PC-3 (cell line): Measurements from ENCODE around the gene NXPE4. TPM values are rescaled to one million over a fixed set of nuclear protein-coding genes. Genes with fewer than 3 reads are reported as not detected.
"Not testable (repeated sequence)": the region's sequence is repeated elsewhere in the genome, so short reads cannot be mapped to it uniquely, and the experiment has no call there.

Experiments
- ATAC-seq: fragments of 200-7000 bp; cut with Tn5 transposase; 2 replicates; pipeline ENCODE4 v1.9.1; 2020; ENCODE audit warnings: mild to moderate bottlenecking, moderate library complexity
- BruUV-seq: library from RNA; stranded (reverse); fragments of 400-500 nt; replicated peaks from 2 replicates; lab custom pipeline; 2021; lab: Mats Ljungman, UMichigan
- CTCF ChIA-PET: fragments of 300-600 bp; sonication (Branson Sonifier 250); formaldehyde crosslinking; loops from one replicate; lab custom pipeline; 2022; ENCODE audit warnings: antibody characterized with exemption; lab: Charles Lee
- POLR2A ChIA-PET: fragments of 300-600 bp; sonication (Branson Sonifier 250); formaldehyde crosslinking; loops from one replicate; lab custom pipeline; 2022; ENCODE audit warnings: antibody characterized with exemption; ENCODE audit not compliant: unreplicated experiment; lab: Charles Lee
- DNase-seq: peaks from one replicate; pipeline ENCODE4 v3.0.0-alpha.2; 2015
- H2AFZ ChIP-seq: fragments of 300-600 bp; sonication (generic); 2 replicates; pipeline ENCODE4 v1.6.0; 2016; ENCODE audit warnings: antibody characterized with exemption, low read length
- H3F3A ChIP-seq: fragments of 300-600 bp; sonication (generic); one replicate; pipeline ENCODE4 v1.6.0; 2017; ENCODE audit warnings: antibody characterized with exemption, low read length, control low read depth, mild to moderate bottlenecking; ENCODE audit not compliant: unreplicated experiment
- H3K27ac ChIP-seq: fragments of 300-600 bp; sonication (generic); 2 replicates; pipeline ENCODE4 v1.5.1; 2016; ENCODE audit warnings: mild to moderate bottlenecking, low read length
- H3K27me3 ChIP-seq: fragments of 300-600 bp; sonication (generic); 2 replicates; pipeline ENCODE4 v1.6.1; 2016; ENCODE audit warnings: low read length, mixed read lengths
- H3K36me3 ChIP-seq: fragments of 300-600 bp; sonication (generic); 2 replicates; pipeline ENCODE4 v1.6.1; 2016; ENCODE audit warnings: low read depth, mixed run types, low read length, mixed read lengths
- H3K4me1 ChIP-seq: fragments of 300-600 bp; sonication (generic); 2 replicates; pipeline ENCODE4 v1.5.1; 2016; ENCODE audit warnings: low read length; ENCODE audit not compliant: insufficient read depth
- H3K4me2 ChIP-seq: fragments of 300-600 bp; sonication (generic); 2 replicates; pipeline ENCODE4 v1.6.0; 2016; ENCODE audit warnings: low read length
- H3K4me3 ChIP-seq: fragments of 300-600 bp; sonication (generic); 2 replicates; pipeline ENCODE4 v1.5.1; 2016; ENCODE audit warnings: mild to moderate bottlenecking, low read length, mixed read lengths
- H3K79me2 ChIP-seq: fragments of 300-600 bp; sonication (generic); 2 replicates; pipeline ENCODE4 v1.6.1; 2017; ENCODE audit warnings: low read length, mixed read lengths
- H3K9ac ChIP-seq: fragments of 300-600 bp; sonication (generic); 2 replicates; pipeline ENCODE4 v1.6.0; 2016; ENCODE audit warnings: mild to moderate bottlenecking, low read length
- H3K9me2 ChIP-seq: fragments of 300-600 bp; sonication (generic); replicated peaks from 2 replicates; pipeline ENCODE4 v1.6.1; 2016; ENCODE audit warnings: mixed run types, low read length, mixed read lengths
- H3K9me3 ChIP-seq: fragments of 300-600 bp; sonication (generic); 2 replicates; pipeline ENCODE4 v1.6.1; 2016; ENCODE audit warnings: low read length, mixed read lengths
- H4K20me1 ChIP-seq: fragments of 300-600 bp; sonication (generic); 2 replicates; pipeline ENCODE4 v1.6.1; 2016; ENCODE audit warnings: low read length, mixed read lengths
- CTCF ChIP-seq: fragments of 300-600 bp; sonication (generic); conservative IDR thresholded peaks from 2 replicates; pipeline ENCODE4 v1.5.1; 2017; ENCODE audit warnings: antibody characterized with exemption, low read depth, mild to moderate bottlenecking, low read length
- EZH2 ChIP-seq: fragments of 300-600 bp; sonication (generic); IDR thresholded peaks from one replicate; pipeline ENCODE4 v1.6.1; 2017; ENCODE audit warnings: antibody characterized with exemption, mild to moderate bottlenecking, low read length; ENCODE audit not compliant: unreplicated experiment
- EZH2phosphoT487 ChIP-seq: fragments of 300-600 bp; sonication (generic); IDR thresholded peaks from 2 replicates; pipeline ENCODE4 v1.6.1; 2018; ENCODE audit warnings: mild to moderate bottlenecking, antibody characterized with exemption, low read length, borderline replicate concordance
- intact Hi-C: fragments of 100-400 bp; cut with micrococcal nuclease; formaldehyde crosslinking; loops from 2 replicates; pipeline ENCODE4 v1.9.0; 2023
- total RNA-seq: library from RNA; depleted of rRNA; stranded (reverse); fragments of >200 nt; gene quantifications from 2 replicates; pipeline ENCODE4 v1.2.3, GENCODE V29; 2014

NXPE4 gene
- total RNA-seq, 1 experiment from 2014 or later, result not detected

DNA sequence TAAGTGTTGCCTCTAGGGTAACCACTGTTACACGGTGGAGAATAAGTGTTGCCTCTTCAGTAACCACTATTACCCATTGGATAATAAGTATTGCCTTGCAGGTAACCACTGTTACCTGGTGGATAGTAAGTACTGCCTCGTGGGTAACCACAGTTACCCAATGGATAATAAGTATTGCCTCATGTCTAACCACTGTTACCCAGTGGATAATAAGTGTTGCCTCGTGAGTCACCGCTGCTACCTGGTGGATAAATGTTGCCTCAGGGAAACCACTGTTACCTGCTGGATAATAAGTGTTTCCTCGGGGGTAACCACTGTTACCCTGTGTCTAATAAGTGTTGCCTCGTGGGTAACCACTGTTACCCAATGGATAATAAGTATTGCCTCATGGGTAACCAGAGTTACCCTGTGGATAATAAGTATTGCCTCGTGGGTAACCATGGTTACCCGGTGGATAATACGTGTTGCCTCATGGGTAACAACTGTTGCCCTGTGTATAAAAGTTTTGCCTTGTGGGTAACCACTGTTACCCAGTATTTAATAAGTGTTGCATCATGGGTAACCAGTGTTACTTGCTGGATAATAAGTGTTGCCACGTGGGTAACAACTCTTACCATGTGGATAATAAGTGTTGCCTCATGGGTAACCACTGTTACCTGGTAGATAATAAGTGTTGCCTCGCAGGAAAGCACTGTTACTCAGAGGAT is 12.3 kb upstream of the NXPE4 start:
- ATAC-seq (no peak), DNase-seq (peak; percentile 36)
- ChIA-PET POLR2A (no interaction called here), CTCF (no interaction called here)
- no peak overlapping the region for H3K4me3 ChIP-seq
- H3K9me3 ChIP-seq, result no peaks in the 10 kb centered on the region; the same call in 1 of the 2 replicates
- TF ChIP-seq EZH2phosphoT487 (no peak), CTCF (no peak), EZH2 (no peak)
- H3K9ac ChIP-seq, result no peak overlapping the region
- H3K4me1 ChIP-seq, result no peaks in the 10 kb centered on the region
- BruUV-seq, result no TSS peak
- H2AFZ ChIP-seq, result no peak overlapping the region
- H3K9me2 ChIP-seq, result no peaks in the 10 kb centered on the region
- H4K20me1 ChIP-seq, result no peaks in the 10 kb centered on the region
- intact Hi-C loops, result no loop called here
- H3K4me2 ChIP-seq, result no peak overlapping the region
- H3K27me3 ChIP-seq, result no peaks in the 10 kb centered on the region
- H3K36me3 ChIP-seq, result no peaks in the 10 kb centered on the region
- no peaks in the 10 kb centered on the region for H3K79me2 ChIP-seq
- no peak overlapping the region for H3K27ac ChIP-seq
- no peaks in the 10 kb centered on the region for H3F3A ChIP-seq

DNA sequence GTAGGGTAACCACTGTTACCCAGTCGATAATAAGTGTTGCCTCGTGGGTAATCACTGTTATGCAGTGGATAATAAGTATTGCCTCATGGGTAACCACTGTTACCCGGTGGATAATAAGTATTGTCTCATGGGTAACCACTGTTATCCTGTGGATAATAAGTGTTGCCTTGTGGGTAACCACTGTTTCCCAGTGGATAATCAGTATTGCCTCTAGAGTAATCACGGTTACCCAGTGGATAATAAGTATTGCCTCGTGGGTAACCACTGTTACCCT is 11.2 kb upstream of the NXPE4 start:
- CTCF ChIA-PET, H3K9me2 ChIP-seq, H3K27ac ChIP-seq, H3K27me3 ChIP-seq, H3K9ac ChIP-seq, H3K4me2 ChIP-seq, POLR2A ChIA-PET, H3K36me3 ChIP-seq, H4K20me1 ChIP-seq, H3K9me3 ChIP-seq, H3F3A ChIP-seq, H2AFZ ChIP-seq, DNase-seq, H3K4me1 ChIP-seq, H3K4me3 ChIP-seq, H3K79me2 ChIP-seq, BruUV-seq, ATAC-seq: not testable (repeated sequence)
- intact Hi-C loops, result loop anchor here (1.0 kb wide), 1 partner anchor 266 kb away; no protein-coding TSS in a partner anchor

- Histone ChIP-seq H3K79me2 (no peaks in the 10 kb centered on the region), H3K4me2 (no peak overlapping the region), H2AFZ (no peak overlapping the region), H4K20me1 (no peaks in the 10 kb centered on the region), H3K9me3 (no peaks in the 10 kb centered on the region; the same call in 1 of the 2 replicates), H3K4me1 (no peaks in the 10 kb centered on the region), H3K36me3 (no peaks in the 10 kb centered on the region), H3K27me3 (no peaks in the 10 kb centered on the region), H3F3A (no peaks in the 10 kb centered on the region), H3K9ac (no peak overlapping the region), H3K9me2 (no peaks in the 10 kb centered on the region), H3K27ac (no peak overlapping the region), H3K4me3 (no peak overlapping the region)
- peak; percentile 50 for ATAC-seq
- DNase-seq, result peak; percentile 36
- CTCF ChIA-PET, result no interaction called here
- POLR2A ChIA-PET, result no interaction called here
- TF ChIP-seq EZH2, result no peak
- no peak for TF ChIP-seq EZH2phosphoT487
- TF ChIP-seq CTCF, result peak; percentile 47
- intact Hi-C loops, result loop anchor here (1.0 kb wide), 1 partner anchor 266 kb away; no protein-coding TSS in a partner anchor
- BruUV-seq, result no TSS peak
These were observed 10.6 kb upstream of the NXPE4 start for GRCh38 chr11:114606003-114606801.
